Upper lobe of left lung (tissue), 6 donors: ENCODE measurements around the gene PPM1H. TPM values are rescaled to one million over a fixed set of nuclear protein-coding genes. Genes with fewer than 3 reads are reported as not detected.

ENCODE experiments used
- ATAC-seq, 2 donors: fragments of 200-7000 bp; cut with Tn5 transposase; one replicate each; pipeline ENCODE4 v1.9.1; 2022; ENCODE audit warnings: mild to moderate bottlenecking in 2 of 2, moderate library complexity in 2 of 2; ENCODE audit not compliant: low FRiP score in 2 of 2
- DNase-seq, 2 donors: peaks; one replicate each; pipeline ENCODE4 v3.0.0-alpha.2; 2019 to 2020
- H3K27ac ChIP-seq, 4 donors: fragments of 200-600 bp; sonication (generic); one replicate each; pipeline ENCODE4 v1.5.1; 2016 to 2019
- H3K27me3 ChIP-seq, 4 donors: fragments of 200-600 bp; sonication (generic); one replicate each; pipeline ENCODE4 v1.5.1; 2017 to 2019
- H3K36me3 ChIP-seq, 4 donors: fragments of 200-600 bp; sonication (generic); one replicate each; pipeline ENCODE4 v1.5.1; 2016 to 2019
- H3K4me1 ChIP-seq, 4 donors: fragments of 200-600 bp; sonication (generic); one replicate each; pipeline ENCODE4 v1.5.1; 2018 to 2019
- H3K4me3 ChIP-seq, 4 donors: fragments of 200-600 bp; sonication (generic); one replicate each; pipeline ENCODE4 v1.5.1; 2017 to 2019; ENCODE audit warnings: mild to moderate bottlenecking in 2 of 4, moderate library complexity in 1 of 4
- H3K9me3 ChIP-seq, 4 donors: fragments of 200-600 bp; sonication (generic); one replicate each; pipeline ENCODE4 v1.5.1; 2018 to 2019
- CTCF ChIP-seq, 6 experiments: fragments of 450-650 bp in 4 of 6; fragments of 200-600 bp in 2 of 6; sonication (generic) in 2 of 6; IDR thresholded peaks; one replicate each; pipeline ENCODE4 v1.5.1; 2016 to 2019; ENCODE audit warnings: antibody characterized with exemption in 6 of 6
- EP300 ChIP-seq, 4 donors: sonication (generic); formaldehyde crosslinking; IDR thresholded peaks; one replicate each; pipeline ENCODE4 v1.5.1; 2017; ENCODE audit warnings: antibody characterized with exemption in 4 of 4, control low read depth in 2 of 4
- POLR2A ChIP-seq, 4 donors: fragments of 450-650 bp; IDR thresholded peaks; one replicate each; pipeline ENCODE4 v1.5.1; 2016 to 2017; ENCODE audit warnings: antibody characterized with exemption in 4 of 4, mild to moderate bottlenecking in 2 of 4
- POLR2AphosphoS5 ChIP-seq, 2 donors: sonication (generic); formaldehyde crosslinking; IDR thresholded peaks; one replicate each; pipeline ENCODE4 v1.5.1; 2017; ENCODE audit warnings: antibody characterized with exemption in 2 of 2
- WGBS, 2 donors: methylation state at CpG; one replicate each; pipeline ENCODE4 v1.1.5; 2017 to 2018; 5-methylcytosine and 5-hydroxymethylcytosine counted together
- small RNA-seq, 4 donors: library from RNA; depleted of rRNA; stranded (forward); fragments of <200 nt; gene quantifications; one replicate each; pipeline ENCODE3, GENCODE V24; 2016
- total RNA-seq, 6 donors: library from RNA; depleted of rRNA in 4 of 6; stranded (reverse); fragments of >200 nt in 4 of 6; gene quantifications; one replicate each; pipeline versions ENCODE4 v1.1.0 to v1.2.1, GENCODE V29; 2016 to 2021
- donor health status: DM: no; HTN: no; CAD: no; lungs with moderate emphysema.
- donor health status: DM: no; HTN: yes; CAD: no; lungs with severe emphysema.

The PPM1H gene
- total RNA-seq, 6 donors from 2014 or later = 4.2 to 14.2 (median 8.4) TPM

GRCh38 chr12:62598846-62599245 lies 336.1 kb downstream of the PPM1H start:
- 93 to 96% methylated on average over 3 of the region's 3 CpGs for WGBS, 2 donors
- no peak overlapping the region for H3K27ac ChIP-seq
- TF ChIP-seq POLR2A (IDR thresholded peaks at IDR 0.05) (no peak), EP300 (IDR thresholded peaks at IDR 0.05) (no peak), POLR2AphosphoS5 (IDR thresholded peaks at IDR 0.05) (no peak), CTCF (IDR thresholded peaks at IDR 0.05) (no peak)
- H3K4me1 ChIP-seq = peaks cover 5 to 8% (median 5%) of the 10 kb centered on the region in 4 donors
- ATAC-seq = no peak
- DNase-seq = no peak
- no peak overlapping the region for H3K4me3 ChIP-seq
- no peaks in the 10 kb centered on the region for H3K36me3 ChIP-seq
- no peaks in the 10 kb centered on the region for H3K27me3 ChIP-seq
- H3K9me3 ChIP-seq = no peaks in the 10 kb centered on the region

- H3K27ac ChIP-seq = no peak overlapping the region
- H3K27me3 ChIP-seq = no peaks in the 10 kb centered on the region
- DNase-seq (no peak), ATAC-seq (no peak)
- WGBS, 2 donors = 95 to 98% methylated on average over 3 of the region's 3 CpGs
- no peaks in the 10 kb centered on the region for H3K9me3 ChIP-seq
- TF ChIP-seq EP300 (IDR thresholded peaks at IDR 0.05) (no peak), POLR2A (IDR thresholded peaks at IDR 0.05) (no peak), POLR2AphosphoS5 (IDR thresholded peaks at IDR 0.05) (no peak), CTCF (IDR thresholded peaks at IDR 0.05) (no peak)
- H3K4me3 ChIP-seq = no peak overlapping the region
- H3K4me1 ChIP-seq = peaks cover 5 to 7% (median 5%) of the 10 kb centered on the region in 4 donors
- H3K36me3 ChIP-seq = peaks cover 0 to 5% (median 0%) of the 10 kb centered on the region in 4 donors
Observed at GRCh38 chr12:62597253-62597652, 337.7 kb downstream of the PPM1H start.

Small RNA genes lying within 50 kb of the gene (small RNA-seq; reads per million reads assigned to genes)
- gene MIRLET7I (4,451 to 13,073 (median 7,235) reads per million in 4 donors), gene RF00019 (0 reads per million in 4 donors), gene RNU1-83P (0 to 0.14 (median 0.03) reads per million in 4 donors)

Other genes with a start within 250 kb of the PPM1H start
- gene AVPR1A, start 216.1 kb upstream of the PPM1H start, total RNA-seq = 1 to 10 TPM in 2 of 6 donors, under 1 TPM in 3, not detected in 1; 0.33 to 2.5 (median 0.74) TPM